ENCODE data around the gene NCKAP5. TPM values are rescaled to one million over a fixed set of nuclear protein-coding genes. Genes with fewer than 3 reads are reported as not detected.
A peak's percentile ranks its signal among the peaks of the same experiment; 100 is the strongest.

NCKAP5 gene
- total and polyA plus RNA-seq, 2 of the 13 experiments (the other 11 are each of a cell fraction or from before 2014, with no cell fraction given): 0.01 TPM; not detected in 1

DNA sequence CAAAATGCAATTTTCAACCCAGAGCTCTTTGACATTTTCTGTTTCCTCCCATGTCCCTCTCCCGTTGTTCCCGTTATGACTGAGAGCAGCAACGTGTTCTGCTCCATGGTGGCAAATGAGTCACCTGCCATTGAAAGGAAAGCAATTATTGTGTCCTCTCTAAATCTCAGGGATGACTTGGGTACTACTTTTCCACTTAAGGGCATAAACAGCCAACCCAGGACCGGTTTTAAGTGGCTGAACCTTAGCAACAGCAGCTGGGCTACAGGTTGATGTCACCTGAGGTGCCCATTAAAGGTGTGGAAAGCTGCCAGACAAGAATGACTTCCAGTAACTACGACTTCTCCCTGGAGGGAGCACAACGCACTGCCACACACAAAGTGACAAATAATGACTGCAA is 236.8 kb downstream of the NCKAP5 start (continued):
- TF ChIP-seq JARID2 (CRISPR knock-in tag; IDR thresholded peaks at IDR 0.05; ENCODE audit: insufficient replicate concordance) (no peak), ZNF124 (CRISPR knock-in tag; IDR thresholded peaks at IDR 0.05) (no peak)

DNA sequence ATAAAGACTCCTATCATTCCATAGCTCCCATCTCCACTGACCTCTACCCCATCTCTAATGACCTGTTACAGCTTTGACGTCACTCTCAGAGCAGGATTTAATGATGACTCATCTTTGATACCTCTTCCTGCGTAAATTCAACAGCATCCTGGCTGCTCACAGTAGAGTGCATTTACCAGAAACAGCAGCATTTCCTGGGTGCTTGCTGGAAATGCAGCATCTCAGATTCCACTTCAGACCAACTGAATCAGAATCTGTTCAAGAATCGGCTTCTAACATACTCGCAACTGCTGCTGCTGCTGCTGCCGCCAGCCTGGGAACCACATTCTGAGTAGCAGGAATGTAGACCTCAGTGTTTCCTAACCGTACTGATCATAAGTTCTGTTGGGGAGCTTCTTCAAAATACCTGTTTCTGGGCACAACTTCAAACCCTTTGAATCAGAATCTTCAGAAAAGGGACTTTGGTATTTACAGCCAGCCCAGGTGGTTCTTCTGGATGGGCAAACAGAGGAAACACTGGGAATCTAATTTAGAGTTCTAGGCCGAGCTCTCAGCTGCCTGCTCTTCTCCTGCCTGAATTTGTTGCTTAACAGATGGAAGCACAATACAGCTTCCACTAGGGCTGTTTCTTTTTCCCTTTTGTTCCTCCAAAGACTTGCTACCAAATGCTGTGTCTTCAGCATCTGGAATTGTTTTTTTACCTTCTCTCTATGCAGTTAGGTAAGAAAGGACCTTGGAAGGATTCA is 241.4 kb downstream of the NCKAP5 start:
- ATAC-seq (no peak), DNase-seq (ENCODE audit: low spot score) (no peak), FAIRE-seq (no peak)
- BruUV-seq (replicated peaks): no TSS peak
- Histone ChIP-seq H4K20me1 (ENCODE audit: insufficient read depth, low read length) (no peaks in the 10 kb centered on the region), H3K36me3 (replicated peaks in 1 of 2; ENCODE audit: control insufficient read depth in 1 of 2, insufficient read depth in 2 of 2, low read length in 2 of 2) (no peaks in the 10 kb centered on the region), H2AFZ (ENCODE audit: low read length) (no peak overlapping the region), H3K27me3 (ENCODE audit: control insufficient read depth in 1 of 2, insufficient read depth in 2 of 2, low read length in 2 of 2) (no peaks in the 10 kb centered on the region), H3K27ac (ENCODE audit: extremely low read length, insufficient read depth, low read length) (no peak overlapping the region), H3K9ac (ENCODE audit: insufficient read depth, low read depth, low read length) (no peak overlapping the region), H3K4me1 (ENCODE audit: insufficient read depth, low read length) (no peaks in the 10 kb centered on the region), H3K4me2 (ENCODE audit: low read depth, low read length) (no peak overlapping the region), H3K79me2 (ENCODE audit: insufficient read depth, low read length) (no peaks in the 10 kb centered on the region), H3K9me3 (ENCODE audit: low read length) (no peaks in the 10 kb centered on the region), H3K4me3 (replicated peaks in 1 of 3; ENCODE audit: insufficient read depth in 1 of 3, low read depth in 2 of 3, low read length in 3 of 3) (no peak overlapping the region)
- intact Hi-C loops (cut with micrococcal nuclease; ENCODE audit: unreplicated experiment): no loop called here
- ChIA-PET POLR2A (no interaction called here), CTCF (ENCODE audit: low intra/inter-chr PET ratio, low total read pairs) (no interaction called here)
- WGBS (ENCODE audit: low lambda C conversion rate): 44% methylated on average over 7 of the region's 7 CpGs
- in situ Hi-C loops (cut with HindIII; ENCODE audit: extremely low pct_ligation_motif_present, low pct_unique_long_range_greater_than_20kb): no loop called here
- TF ChIP-seq IRF2 (CRISPR knock-in tag; IDR thresholded peaks at IDR 0.05) (no peak), ZBTB42 (CRISPR knock-in tag; IDR thresholded peaks at IDR 0.05) (no peak), CREB1 (IDR thresholded peaks at IDR 0.05) (peak; percentile 84), CREB1 (CRISPR knock-in tag; IDR thresholded peaks at IDR 0.05) (no peak), NFE2L2 (IDR thresholded peaks at IDR 0.05; ENCODE audit: low read length) (peak; percentile 24; the same call in 1 of the 2 replicates), ZBTB7A (CRISPR knock-in tag; IDR thresholded peaks at IDR 0.05) (no peak)

GRCh38 chr2:133324150-133324561 is 244.1 kb downstream of the NCKAP5 start:
- TF ChIP-seq ZNF260 (CRISPR knock-in tag; IDR thresholded peaks at IDR 0.05; ENCODE audit: borderline replicate concordance, low read depth) (no peak), BHLHE40 (IDR thresholded peaks at IDR 0.05; ENCODE audit: low read length) (no peak), ZBTB3 (CRISPR knock-in tag; IDR thresholded peaks at IDR 0.05; ENCODE audit: borderline replicate concordance, low read depth) (no peak), ZFP90 (CRISPR knock-in tag; IDR thresholded peaks at IDR 0.05; ENCODE audit: borderline replicate concordance) (no peak)
- in situ Hi-C loops (cut with HindIII; ENCODE audit: extremely low pct_ligation_motif_present, low pct_unique_long_range_greater_than_20kb): no loop called here
- H2AFZ ChIP-seq (ENCODE audit: low read length): no peak overlapping the region
- no peaks in the 10 kb centered on the region for H3K79me2 ChIP-seq (ENCODE audit: insufficient read depth, low read length)
- no peak overlapping the region for H3K4me3 ChIP-seq (replicated peaks in 1 of 3; ENCODE audit: insufficient read depth in 1 of 3, low read depth in 2 of 3, low read length in 3 of 3)
- intact Hi-C loops (cut with micrococcal nuclease; ENCODE audit: unreplicated experiment): no loop called here
- no TSS peak for BruUV-seq (replicated peaks)
- FAIRE-seq: no peak
- WGBS (ENCODE audit: low lambda C conversion rate): 61% methylated on average over 4 of the region's 4 CpGs
- POLR2A ChIA-PET: no interaction called here
- H3K36me3 ChIP-seq (replicated peaks in 1 of 2; ENCODE audit: control insufficient read depth in 1 of 2, insufficient read depth in 2 of 2, low read length in 2 of 2): no peaks in the 10 kb centered on the region
- ATAC-seq: no peak
- no peaks in the 10 kb centered on the region for H3K4me1 ChIP-seq (ENCODE audit: insufficient read depth, low read length)
- H4K20me1 ChIP-seq (ENCODE audit: insufficient read depth, low read length): no peaks in the 10 kb centered on the region
- CTCF ChIA-PET (ENCODE audit: low intra/inter-chr PET ratio, low total read pairs): no interaction called here
- no peak overlapping the region for H3K9ac ChIP-seq (ENCODE audit: insufficient read depth, low read depth, low read length)
- 0 out of 2 replicates have a peak, but pooled peaks cover 8% of the 10 kb centered on the region for H3K9me3 ChIP-seq (ENCODE audit: low read length)
- H3K4me2 ChIP-seq (ENCODE audit: low read depth, low read length): no peak overlapping the region
- H3K27me3 ChIP-seq (ENCODE audit: control insufficient read depth in 1 of 2, insufficient read depth in 2 of 2, low read length in 2 of 2): no peaks in the 10 kb centered on the region
- no peak for DNase-seq (ENCODE audit: low spot score)
- no peak overlapping the region for H3K27ac ChIP-seq (ENCODE audit: extremely low read length, insufficient read depth, low read length)

Measured in HepG2 (cell line).